ENCODE results near the gene ITGB6.
"Not testable (repeated sequence)": the region's sequence is repeated elsewhere in the genome, so short reads cannot be mapped to it uniquely, and the experiment has no call there.

Gene ITGB6

DNA sequence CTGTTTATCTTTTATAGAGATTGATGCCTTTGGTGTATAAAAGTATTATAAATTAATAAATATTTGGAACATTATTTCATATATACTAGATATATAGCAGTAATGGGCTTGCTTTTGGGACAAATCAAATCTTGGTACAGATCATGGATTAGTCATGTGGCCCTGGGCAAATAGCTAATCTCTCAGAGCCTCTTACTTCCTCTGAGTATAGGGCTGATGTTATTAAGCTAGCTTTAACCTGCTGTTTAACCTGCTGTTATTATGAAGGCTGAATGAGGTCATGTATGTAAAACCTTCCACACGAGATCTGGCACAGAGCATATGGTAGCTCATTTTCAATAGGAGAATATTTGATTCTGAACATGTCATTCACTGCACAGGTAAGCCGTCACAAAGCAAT, 5.7 kb downstream of the ITGB6 start:
- TF ChIP-seq ZNF565 (CRISPR knock-in tag; conservative IDR thresholded peaks at IDR 0.05; ENCODE audit: low read depth) (no peak), ZFP30 (CRISPR knock-in tag; IDR thresholded peaks at IDR 0.05) (no peak), TCF4 (CRISPR knock-in tag; IDR thresholded peaks at IDR 0.05; ENCODE audit: borderline replicate concordance) (no peak), SNAI2 (CRISPR knock-in tag; IDR thresholded peaks at IDR 0.05) (no peak), ZNF70 (CRISPR knock-in tag; IDR thresholded peaks at IDR 0.05) (no peak), ZNF8 (CRISPR knock-in tag; IDR thresholded peaks at IDR 0.05) (no peak), GLIS3 (CRISPR knock-in tag; IDR thresholded peaks at IDR 0.05) (no peak), TOX (CRISPR knock-in tag; IDR thresholded peaks at IDR 0.05; ENCODE audit: borderline replicate concordance) (no peak), RARB (CRISPR knock-in tag; IDR thresholded peaks at IDR 0.05) (no peak), OSR1 (CRISPR knock-in tag; IDR thresholded peaks at IDR 0.05) (no peak), ZC3H10 (CRISPR knock-in tag; IDR thresholded peaks at IDR 0.05) (no peak), BACH2 (CRISPR knock-in tag; IDR thresholded peaks at IDR 0.05; ENCODE audit: borderline replicate concordance) (no peak), ARNTL (CRISPR knock-in tag; IDR thresholded peaks at IDR 0.05; ENCODE audit: borderline replicate concordance, low read depth) (no peak)
- TF ChIP-seq, protein P1, sequence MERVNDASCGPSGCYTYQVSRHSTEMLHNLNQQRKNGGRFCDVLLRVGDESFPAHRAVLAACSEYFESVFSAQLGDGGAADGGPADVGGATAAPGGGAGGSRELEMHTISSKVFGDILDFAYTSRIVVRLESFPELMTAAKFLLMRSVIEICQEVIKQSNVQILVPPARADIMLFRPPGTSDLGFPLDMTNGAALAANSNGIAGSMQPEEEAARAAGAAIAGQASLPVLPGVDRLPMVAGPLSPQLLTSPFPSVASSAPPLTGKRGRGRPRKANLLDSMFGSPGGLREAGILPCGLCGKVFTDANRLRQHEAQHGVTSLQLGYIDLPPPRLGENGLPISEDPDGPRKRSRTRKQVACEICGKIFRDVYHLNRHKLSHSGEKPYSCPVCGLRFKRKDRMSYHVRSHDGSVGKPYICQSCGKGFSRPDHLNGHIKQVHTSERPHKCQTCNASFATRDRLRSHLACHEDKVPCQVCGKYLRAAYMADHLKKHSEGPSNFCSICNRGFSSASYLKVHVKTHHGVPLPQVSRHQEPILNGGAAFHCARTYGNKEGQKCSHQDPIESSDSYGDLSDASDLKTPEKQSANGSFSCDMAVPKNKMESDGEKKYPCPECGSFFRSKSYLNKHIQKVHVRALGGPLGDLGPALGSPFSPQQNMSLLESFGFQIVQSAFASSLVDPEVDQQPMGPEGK (CRISPR knock-in tag; IDR thresholded peaks at IDR 0.05; ENCODE audit: borderline replicate concordance): no peak
- TF ChIP-seq, protein P2, sequence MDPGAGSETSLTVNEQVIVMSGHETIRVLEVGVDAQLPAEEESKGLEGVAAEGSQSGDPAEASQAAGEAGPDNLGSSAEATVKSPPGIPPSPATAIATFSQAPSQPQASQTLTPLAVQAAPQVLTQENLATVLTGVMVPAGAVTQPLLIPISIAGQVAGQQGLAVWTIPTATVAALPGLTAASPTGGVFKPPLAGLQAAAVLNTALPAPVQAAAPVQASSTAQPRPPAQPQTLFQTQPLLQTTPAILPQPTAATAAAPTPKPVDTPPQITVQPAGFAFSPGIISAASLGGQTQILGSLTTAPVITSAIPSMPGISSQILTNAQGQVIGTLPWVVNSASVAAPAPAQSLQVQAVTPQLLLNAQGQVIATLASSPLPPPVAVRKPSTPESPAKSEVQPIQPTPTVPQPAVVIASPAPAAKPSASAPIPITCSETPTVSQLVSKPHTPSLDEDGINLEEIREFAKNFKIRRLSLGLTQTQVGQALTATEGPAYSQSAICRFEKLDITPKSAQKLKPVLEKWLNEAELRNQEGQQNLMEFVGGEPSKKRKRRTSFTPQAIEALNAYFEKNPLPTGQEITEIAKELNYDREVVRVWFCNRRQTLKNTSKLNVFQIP (CRISPR knock-in tag; IDR thresholded peaks at IDR 0.05; ENCODE audit: borderline replicate concordance, low read depth): no peak
- TF ChIP-seq, protein P3, sequence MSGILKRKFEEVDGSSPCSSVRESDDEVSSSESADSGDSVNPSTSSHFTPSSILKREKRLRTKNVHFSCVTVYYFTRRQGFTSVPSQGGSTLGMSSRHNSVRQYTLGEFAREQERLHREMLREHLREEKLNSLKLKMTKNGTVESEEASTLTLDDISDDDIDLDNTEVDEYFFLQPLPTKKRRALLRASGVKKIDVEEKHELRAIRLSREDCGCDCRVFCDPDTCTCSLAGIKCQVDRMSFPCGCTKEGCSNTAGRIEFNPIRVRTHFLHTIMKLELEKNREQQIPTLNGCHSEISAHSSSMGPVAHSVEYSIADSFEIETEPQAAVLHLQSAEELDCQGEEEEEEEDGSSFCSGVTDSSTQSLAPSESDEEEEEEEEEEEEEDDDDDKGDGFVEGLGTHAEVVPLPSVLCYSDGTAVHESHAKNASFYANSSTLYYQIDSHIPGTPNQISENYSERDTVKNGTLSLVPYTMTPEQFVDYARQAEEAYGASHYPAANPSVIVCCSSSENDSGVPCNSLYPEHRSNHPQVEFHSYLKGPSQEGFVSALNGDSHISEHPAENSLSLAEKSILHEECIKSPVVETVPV (CRISPR knock-in tag; IDR thresholded peaks at IDR 0.05): no peak
- TF ChIP-seq, protein P4, sequence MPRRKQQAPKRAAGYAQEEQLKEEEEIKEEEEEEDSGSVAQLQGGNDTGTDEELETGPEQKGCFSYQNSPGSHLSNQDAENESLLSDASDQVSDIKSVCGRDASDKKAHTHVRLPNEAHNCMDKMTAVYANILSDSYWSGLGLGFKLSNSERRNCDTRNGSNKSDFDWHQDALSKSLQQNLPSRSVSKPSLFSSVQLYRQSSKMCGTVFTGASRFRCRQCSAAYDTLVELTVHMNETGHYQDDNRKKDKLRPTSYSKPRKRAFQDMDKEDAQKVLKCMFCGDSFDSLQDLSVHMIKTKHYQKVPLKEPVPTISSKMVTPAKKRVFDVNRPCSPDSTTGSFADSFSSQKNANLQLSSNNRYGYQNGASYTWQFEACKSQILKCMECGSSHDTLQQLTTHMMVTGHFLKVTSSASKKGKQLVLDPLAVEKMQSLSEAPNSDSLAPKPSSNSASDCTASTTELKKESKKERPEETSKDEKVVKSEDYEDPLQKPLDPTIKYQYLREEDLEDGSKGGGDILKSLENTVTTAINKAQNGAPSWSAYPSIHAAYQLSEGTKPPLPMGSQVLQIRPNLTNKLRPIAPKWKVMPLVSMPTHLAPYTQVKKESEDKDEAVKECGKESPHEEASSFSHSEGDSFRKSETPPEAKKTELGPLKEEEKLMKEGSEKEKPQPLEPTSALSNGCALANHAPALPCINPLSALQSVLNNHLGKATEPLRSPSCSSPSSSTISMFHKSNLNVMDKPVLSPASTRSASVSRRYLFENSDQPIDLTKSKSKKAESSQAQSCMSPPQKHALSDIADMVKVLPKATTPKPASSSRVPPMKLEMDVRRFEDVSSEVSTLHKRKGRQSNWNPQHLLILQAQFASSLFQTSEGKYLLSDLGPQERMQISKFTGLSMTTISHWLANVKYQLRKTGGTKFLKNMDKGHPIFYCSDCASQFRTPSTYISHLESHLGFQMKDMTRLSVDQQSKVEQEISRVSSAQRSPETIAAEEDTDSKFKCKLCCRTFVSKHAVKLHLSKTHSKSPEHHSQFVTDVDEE (CRISPR knock-in tag; IDR thresholded peaks at IDR 0.05): no peak
- ATAC-seq: no peak

DNA sequence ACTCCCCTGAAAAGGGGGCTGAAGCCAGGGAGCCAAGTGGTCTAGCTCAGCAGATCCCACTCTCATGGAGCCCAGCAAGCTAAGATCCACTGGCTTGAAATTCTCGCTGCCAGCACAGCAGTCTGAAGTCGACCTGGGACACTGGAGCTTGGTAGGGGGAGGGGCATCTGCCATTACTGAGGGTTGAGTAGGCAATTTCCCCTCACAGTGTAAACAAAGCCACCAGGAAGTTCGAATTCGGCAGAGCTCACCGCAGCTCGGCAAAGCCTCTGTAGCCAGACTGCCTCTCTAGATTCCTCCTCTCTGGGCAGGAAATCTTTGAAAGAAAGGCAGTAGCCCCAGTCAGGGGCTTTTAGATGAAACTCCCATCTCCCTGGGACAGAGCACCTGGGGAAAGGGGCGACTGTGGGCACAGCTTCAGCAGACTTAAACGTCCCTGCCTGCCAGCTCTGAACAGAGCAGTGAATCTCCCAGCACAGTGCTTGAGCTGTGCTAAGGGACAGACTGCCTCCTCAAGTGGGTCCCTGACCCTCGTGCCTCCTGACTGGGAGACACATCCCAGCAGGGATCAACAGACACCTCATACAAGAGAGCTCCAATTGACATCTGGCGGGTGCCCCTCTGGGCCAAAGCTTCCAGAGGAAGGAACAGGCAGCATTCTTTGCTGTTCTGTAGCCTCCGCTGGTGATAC, 18.8 kb downstream of the ITGB6 start:
- ATAC-seq: not testable (repeated sequence)

DNA sequence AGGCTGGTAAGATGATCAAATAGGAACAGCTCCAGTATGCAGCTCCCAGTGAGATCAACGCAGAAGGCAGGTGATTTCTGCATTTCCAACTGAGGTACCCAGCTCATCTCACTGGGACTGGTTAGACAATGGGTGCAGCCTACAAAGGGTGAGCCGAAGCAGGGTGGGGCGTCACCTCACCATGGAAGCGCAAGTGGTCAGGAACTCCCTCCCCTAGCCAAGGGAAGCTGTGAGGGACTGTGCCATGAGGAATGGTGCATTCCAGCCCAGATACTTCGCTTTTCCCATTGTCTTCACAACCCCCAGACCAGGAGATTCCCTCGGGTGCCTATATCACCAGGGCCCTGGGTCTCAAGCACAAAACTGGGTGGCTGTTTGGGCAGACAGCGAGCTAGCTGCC, 19.4 kb downstream of the ITGB6 start:
- ATAC-seq: not testable (repeated sequence)

DNA sequence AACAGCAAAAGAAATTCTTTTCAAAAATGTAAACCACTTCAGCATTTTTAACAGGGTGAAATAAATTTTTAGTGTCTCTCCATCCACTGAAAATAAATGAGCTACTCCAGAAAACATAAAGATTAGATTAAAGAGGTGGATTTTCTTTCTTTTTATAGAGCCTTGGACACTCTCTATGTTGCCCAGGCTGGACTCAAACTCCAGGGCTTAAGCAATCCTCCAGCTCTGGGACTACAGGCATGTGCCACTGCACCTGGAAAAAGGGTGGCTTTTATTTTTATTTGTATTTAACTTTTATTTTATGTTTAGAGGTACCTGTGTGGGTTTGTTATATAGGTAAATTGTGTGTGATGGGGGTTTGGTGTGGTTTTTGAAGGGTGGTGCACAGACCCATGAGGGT, 19.9 kb downstream of the ITGB6 start:
- TF ChIP-seq ZNF70 (CRISPR knock-in tag; IDR thresholded peaks at IDR 0.05): no peak
- TF ChIP-seq ZC3H10 (CRISPR knock-in tag; IDR thresholded peaks at IDR 0.05): no peak
- TF ChIP-seq, protein P5, sequence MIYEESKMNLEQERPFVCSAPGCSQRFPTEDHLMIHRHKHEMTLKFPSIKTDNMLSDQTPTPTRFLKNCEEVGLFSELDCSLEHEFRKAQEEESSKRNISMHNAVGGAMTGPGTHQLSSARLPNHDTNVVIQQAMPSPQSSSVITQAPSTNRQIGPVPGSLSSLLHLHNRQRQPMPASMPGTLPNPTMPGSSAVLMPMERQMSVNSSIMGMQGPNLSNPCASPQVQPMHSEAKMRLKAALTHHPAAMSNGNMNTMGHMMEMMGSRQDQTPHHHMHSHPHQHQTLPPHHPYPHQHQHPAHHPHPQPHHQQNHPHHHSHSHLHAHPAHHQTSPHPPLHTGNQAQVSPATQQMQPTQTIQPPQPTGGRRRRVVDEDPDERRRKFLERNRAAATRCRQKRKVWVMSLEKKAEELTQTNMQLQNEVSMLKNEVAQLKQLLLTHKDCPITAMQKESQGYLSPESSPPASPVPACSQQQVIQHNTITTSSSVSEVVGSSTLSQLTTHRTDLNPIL (CRISPR knock-in tag; IDR thresholded peaks at IDR 0.05; ENCODE audit: low read depth): no peak
- TF ChIP-seq TOX (CRISPR knock-in tag; IDR thresholded peaks at IDR 0.05; ENCODE audit: borderline replicate concordance): no peak
- no peak for TF ChIP-seq PPARA (CRISPR knock-in tag; IDR thresholded peaks at IDR 0.05; ENCODE audit: borderline replicate concordance)
- TF ChIP-seq ESRRG (CRISPR knock-in tag; IDR thresholded peaks at IDR 0.05): no peak
- no peak for TF ChIP-seq ZNF8 (CRISPR knock-in tag; IDR thresholded peaks at IDR 0.05)
- TF ChIP-seq, protein P4 (CRISPR knock-in tag; IDR thresholded peaks at IDR 0.05): no peak
- no peak for TF ChIP-seq ISL1 (CRISPR knock-in tag; IDR thresholded peaks at IDR 0.05)
- ATAC-seq: no peak
